Mammary epithelial cell (primary cell): ENCODE measurements around the gene BPIFA2.

Source experiments
- EZH2 ChIP-seq: IDR thresholded peaks from 2 replicates; pipeline ENCODE4 v1.6.1; 2012; ENCODE audit warnings: low read length, inconsistent platforms, borderline replicate concordance
- TF ChIP-seq, protein P1 (sequence below), 2 donors: IDR thresholded peaks in 1 of 2; conservative IDR thresholded peaks in 1 of 2; 2 replicates each; pipeline ENCODE4 v1.5.1; 2011 to 2012; ENCODE audit warnings: inconsistent platforms in 2 of 2, low read length in 2 of 2, mild to moderate bottlenecking in 2 of 2, control low read depth in 1 of 2, low read depth in 1 of 2; ENCODE audit not compliant: insufficient read depth in 1 of 2; ENCODE audit errors: extremely low read depth in 1 of 2

DNA sequence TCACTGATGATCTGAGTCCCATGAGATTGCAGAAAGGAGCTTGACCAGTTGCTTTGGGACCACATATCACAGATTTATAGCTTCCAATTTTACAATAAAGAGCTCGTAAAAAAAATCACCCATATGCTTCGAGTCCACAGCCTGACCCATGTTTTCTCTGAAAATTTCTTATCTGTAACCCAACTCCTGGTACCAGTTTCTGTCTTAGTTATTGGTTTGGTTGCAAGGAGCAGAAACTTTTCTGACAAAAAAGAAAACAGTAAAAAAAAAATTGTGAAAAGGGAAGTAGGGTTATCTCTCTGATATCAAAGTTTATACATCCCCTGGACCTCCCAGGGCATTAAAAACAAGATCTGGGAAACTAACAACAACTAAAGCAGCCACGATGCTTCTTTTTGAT is 30.8 kb upstream of the BPIFA2 start:
- TF ChIP-seq, protein P1, sequence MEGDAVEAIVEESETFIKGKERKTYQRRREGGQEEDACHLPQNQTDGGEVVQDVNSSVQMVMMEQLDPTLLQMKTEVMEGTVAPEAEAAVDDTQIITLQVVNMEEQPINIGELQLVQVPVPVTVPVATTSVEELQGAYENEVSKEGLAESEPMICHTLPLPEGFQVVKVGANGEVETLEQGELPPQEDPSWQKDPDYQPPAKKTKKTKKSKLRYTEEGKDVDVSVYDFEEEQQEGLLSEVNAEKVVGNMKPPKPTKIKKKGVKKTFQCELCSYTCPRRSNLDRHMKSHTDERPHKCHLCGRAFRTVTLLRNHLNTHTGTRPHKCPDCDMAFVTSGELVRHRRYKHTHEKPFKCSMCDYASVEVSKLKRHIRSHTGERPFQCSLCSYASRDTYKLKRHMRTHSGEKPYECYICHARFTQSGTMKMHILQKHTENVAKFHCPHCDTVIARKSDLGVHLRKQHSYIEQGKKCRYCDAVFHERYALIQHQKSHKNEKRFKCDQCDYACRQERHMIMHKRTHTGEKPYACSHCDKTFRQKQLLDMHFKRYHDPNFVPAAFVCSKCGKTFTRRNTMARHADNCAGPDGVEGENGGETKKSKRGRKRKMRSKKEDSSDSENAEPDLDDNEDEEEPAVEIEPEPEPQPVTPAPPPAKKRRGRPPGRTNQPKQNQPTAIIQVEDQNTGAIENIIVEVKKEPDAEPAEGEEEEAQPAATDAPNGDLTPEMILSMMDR (conservative IDR thresholded peaks at IDR 0.05 in 1 of 2, IDR thresholded peaks at IDR 0.05 in 1 of 2; ENCODE audit: extremely low read depth in 1 of 2, insufficient read depth in 1 of 2, low read depth in 1 of 2, low read length in 2 of 2), result no peak
- no peak for TF ChIP-seq EZH2
